GM12878 (cell line): ENCODE data around the gene PSMG3. TPM values are rescaled to one million over a fixed set of nuclear protein-coding genes. Genes with fewer than 3 reads are reported as not detected.

Source experiments
- BHLHE40 ChIP-seq, 2 experiments: fragments of 450-650 bp in 1 of 2; IDR thresholded peaks; 2 replicates each; pipeline ENCODE4 v1.6.1; 2011 to 2017; ENCODE audit warnings: low read depth in 2 of 2, borderline replicate concordance in 1 of 2, improper control_type of control experiment in 1 of 2, low read length in 1 of 2, mild to moderate bottlenecking in 1 of 2
- CBFB ChIP-seq: IDR thresholded peaks from 2 replicates; pipeline ENCODE4 v1.6.1; 2016; ENCODE audit warnings: antibody characterized with exemption, low read depth
- CREM ChIP-seq: IDR thresholded peaks from 2 replicates; pipeline ENCODE4 v1.6.1; 2014; ENCODE audit warnings: antibody characterized with exemption, low read depth
- DPF2 ChIP-seq: fragments of 450-650 bp; IDR thresholded peaks from 2 replicates; pipeline ENCODE4 v1.6.1; 2017; ENCODE audit warnings: mild to moderate bottlenecking
- EGR1 ChIP-seq, 2 experiments: IDR thresholded peaks; 1 replicate in 1 of 2; 2 replicates in 1 of 2; pipeline ENCODE4 v1.6.1; 2011 to 2012; ENCODE audit warnings: low read depth in 2 of 2, low read length in 2 of 2, borderline replicate concordance in 1 of 2, mild to moderate bottlenecking in 1 of 2, moderate library complexity in 1 of 2
- HDAC6 ChIP-seq: fragments of 200-600 bp; sonication (generic); IDR thresholded peaks from one replicate; pipeline ENCODE4 v1.8.0; 2017; ENCODE audit warnings: antibody characterized with exemption; ENCODE audit not compliant: unreplicated experiment
- MYB ChIP-seq: fragments of 150-350 bp; IDR thresholded peaks from 2 replicates; pipeline ENCODE4 v1.6.1; 2014; ENCODE audit warnings: mild to moderate bottlenecking, low read depth, low read length, borderline replicate concordance
- NBN ChIP-seq: fragments of 450-650 bp; IDR thresholded peaks from 2 replicates; pipeline ENCODE4 v1.6.1; 2016
- NR2F1 ChIP-seq: fragments of 450-650 bp; conservative IDR thresholded peaks from 2 replicates; pipeline ENCODE4 v1.6.1; 2017; ENCODE audit warnings: mild to moderate bottlenecking
- RAD51 ChIP-seq: fragments of 450-650 bp; IDR thresholded peaks from 2 replicates; pipeline ENCODE4 v1.6.1; 2016; ENCODE audit warnings: moderate library complexity, mild to moderate bottlenecking, inconsistent platforms
- RB1 ChIP-seq: fragments of 450-650 bp; formaldehyde crosslinking; IDR thresholded peaks from 2 replicates; pipeline ENCODE4 v1.6.1; 2017; ENCODE audit warnings: mild to moderate bottlenecking, borderline replicate concordance
- STAT1 ChIP-seq: fragments of 450-650 bp; conservative IDR thresholded peaks from 2 replicates; pipeline ENCODE4 v1.6.1; 2014; ENCODE audit warnings: antibody characterized with exemption, mild to moderate bottlenecking
- TBL1XR1 ChIP-seq: IDR thresholded peaks from 2 replicates; pipeline ENCODE4 v1.6.1; 2012; ENCODE audit warnings: low read depth, low read length, improper control_type of control experiment
- TCF12 ChIP-seq: IDR thresholded peaks from 2 replicates; pipeline ENCODE4 v1.6.1; 2011; ENCODE audit warnings: low read depth, mild to moderate bottlenecking, low read length
- TCF3 ChIP-seq: IDR thresholded peaks from 2 replicates; pipeline ENCODE4 v1.6.1; 2012; ENCODE audit warnings: low read depth, mild to moderate bottlenecking, low read length, borderline replicate concordance; ENCODE audit not compliant: insufficient read depth
- ZZZ3 ChIP-seq: IDR thresholded peaks from 2 replicates; pipeline ENCODE4 v1.6.1; 2011; ENCODE audit warnings: low read depth; ENCODE audit not compliant: control insufficient read depth, insufficient read length
- polyA plus RNA-seq, 11 experiments: library from polyadenylated mRNA; depleted of rRNA in 4 of 11; unstranded in 6 of 11; stranded (reverse) in 5 of 11; fragments of >200 nt; fragmentation: Nextera tagmentation in 4 of 11; fragmentation: Illumina TruSeq in 1 of 11; extraction: Ambion mirVana in 4 of 11; extraction: Trizol in 1 of 11; gene quantifications; 1 replicate in 1 of 11; 2 replicates in 10 of 11; pipeline versions ENCODE4 v1.2.1 to v1.2.3, GENCODE V29; 2011 to 2016; ENCODE audit warnings: inconsistent platforms in 2 of 11, missing spikeins in 2 of 11, low read depth in 1 of 11
- total RNA-seq, 4 experiments: library from RNA; depleted of rRNA in 3 of 4; stranded (reverse); fragments of >200 nt in 3 of 4; fragmentation: Illumina TruSeq in 1 of 4; extraction: Trizol in 1 of 4; gene quantifications; 2 replicates each; pipeline versions ENCODE4 v1.2.1 to v1.2.3, GENCODE V29; 2013 to 2021
- TF ChIP-seq, protein P1 (sequence below): fragments of 450-650 bp; formaldehyde crosslinking; IDR thresholded peaks from 2 replicates; pipeline ENCODE4 v1.5.0; 2022; ENCODE audit warnings: mild to moderate bottlenecking, missing genetic modification characterization
- TF ChIP-seq, protein P2 (sequence below): fragments of 450-650 bp; IDR thresholded peaks from 2 replicates; pipeline ENCODE4 v1.6.1; 2016; ENCODE audit warnings: mild to moderate bottlenecking
- TF ChIP-seq, protein P3 (sequence below), 3 experiments: IDR thresholded peaks in 2 of 3; conservative IDR thresholded peaks in 1 of 3; 2 replicates each; pipeline ENCODE4 v1.5.1; 2011; ENCODE audit warnings: low read depth in 3 of 3, low read length in 3 of 3, mild to moderate bottlenecking in 3 of 3, control low read depth in 2 of 3, moderate library complexity in 2 of 3, inconsistent platforms in 1 of 3, mixed read lengths in 1 of 3; ENCODE audit not compliant: control insufficient read depth in 2 of 3, insufficient read depth in 1 of 3; ENCODE audit errors: extremely low read depth in 1 of 3
- TF ChIP-seq, protein P4 (sequence below): IDR thresholded peaks from 2 replicates; pipeline ENCODE4 v1.6.1; 2011; ENCODE audit warnings: borderline replicate concordance, low read depth, mild to moderate bottlenecking, moderate library complexity, mixed read lengths, low read length; ENCODE audit not compliant: insufficient read depth; ENCODE audit errors: extremely low read length
- TF ChIP-seq, protein P5 (sequence below): IDR thresholded peaks from 2 replicates; pipeline ENCODE4 v1.6.1; 2012; ENCODE audit warnings: low read depth, low read length, improper control_type of control experiment

The PSMG3 gene
- total and polyA plus RNA-seq, 10 of the 15 experiments (the other 5 are each of a cell fraction or from before 2014, with no cell fraction given): 23.9 to 115 (median 60.6) TPM

DNA sequence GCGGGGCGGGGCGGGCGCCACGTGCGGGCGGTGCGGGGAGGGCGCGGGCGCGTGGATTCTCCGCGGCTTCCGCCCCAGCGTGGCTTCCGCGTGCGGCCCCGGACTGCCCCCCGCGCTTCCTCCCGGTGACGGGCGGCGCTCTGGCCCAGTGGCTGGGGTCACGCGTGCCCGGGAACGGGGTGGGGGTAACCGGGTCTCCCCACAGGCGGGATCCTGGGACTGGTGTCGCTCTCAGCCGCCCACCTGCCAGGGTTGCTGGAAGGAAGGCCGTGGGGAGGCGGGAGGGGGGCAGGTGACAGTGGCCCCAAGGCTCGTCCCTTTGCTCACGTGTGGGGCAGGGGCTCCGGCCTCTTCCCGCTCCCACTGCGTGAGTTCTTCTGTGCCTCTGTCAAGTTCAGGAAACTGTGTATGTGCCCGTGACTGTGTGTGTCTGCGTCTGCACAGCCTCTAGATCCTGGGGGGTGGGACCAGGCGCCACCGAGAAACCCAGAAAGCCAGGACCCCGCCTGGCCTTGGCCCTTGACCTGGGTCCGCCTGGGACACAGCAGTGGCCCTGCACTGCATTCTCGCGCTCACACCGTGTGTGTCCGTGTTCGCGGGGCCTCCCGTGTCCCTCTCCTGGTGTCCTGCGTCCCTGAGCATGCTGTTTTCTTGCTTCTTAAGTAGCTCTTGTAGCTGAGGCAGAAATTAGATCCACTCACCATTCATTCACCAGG is 38.4 kb downstream of the PSMG3 start (continued):
- TF ChIP-seq, protein P1, sequence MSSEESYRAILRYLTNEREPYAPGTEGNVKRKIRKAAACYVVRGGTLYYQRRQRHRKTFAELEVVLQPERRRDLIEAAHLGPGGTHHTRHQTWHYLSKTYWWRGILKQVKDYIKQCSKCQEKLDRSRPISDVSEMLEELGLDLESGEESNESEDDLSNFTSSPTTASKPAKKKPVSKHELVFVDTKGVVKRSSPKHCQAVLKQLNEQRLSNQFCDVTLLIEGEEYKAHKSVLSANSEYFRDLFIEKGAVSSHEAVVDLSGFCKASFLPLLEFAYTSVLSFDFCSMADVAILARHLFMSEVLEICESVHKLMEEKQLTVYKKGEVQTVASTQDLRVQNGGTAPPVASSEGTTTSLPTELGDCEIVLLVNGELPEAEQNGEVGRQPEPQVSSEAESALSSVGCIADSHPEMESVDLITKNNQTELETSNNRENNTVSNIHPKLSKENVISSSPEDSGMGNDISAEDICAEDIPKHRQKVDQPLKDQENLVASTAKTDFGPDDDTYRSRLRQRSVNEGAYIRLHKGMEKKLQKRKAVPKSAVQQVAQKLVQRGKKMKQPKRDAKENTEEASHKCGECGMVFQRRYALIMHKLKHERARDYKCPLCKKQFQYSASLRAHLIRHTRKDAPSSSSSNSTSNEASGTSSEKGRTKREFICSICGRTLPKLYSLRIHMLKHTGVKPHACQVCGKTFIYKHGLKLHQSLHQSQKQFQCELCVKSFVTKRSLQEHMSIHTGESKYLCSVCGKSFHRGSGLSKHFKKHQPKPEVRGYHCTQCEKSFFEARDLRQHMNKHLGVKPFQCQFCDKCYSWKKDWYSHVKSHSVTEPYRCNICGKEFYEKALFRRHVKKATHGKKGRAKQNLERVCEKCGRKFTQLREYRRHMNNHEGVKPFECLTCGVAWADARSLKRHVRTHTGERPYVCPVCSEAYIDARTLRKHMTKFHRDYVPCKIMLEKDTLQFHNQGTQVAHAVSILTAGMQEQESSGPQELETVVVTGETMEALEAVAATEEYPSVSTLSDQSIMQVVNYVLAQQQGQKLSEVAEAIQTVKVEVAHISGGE (CRISPR knock-in tag): no peak
- TF ChIP-seq DPF2: peak; percentile 42; the same call in 1 of the 2 replicates
- TF ChIP-seq, protein P2, sequence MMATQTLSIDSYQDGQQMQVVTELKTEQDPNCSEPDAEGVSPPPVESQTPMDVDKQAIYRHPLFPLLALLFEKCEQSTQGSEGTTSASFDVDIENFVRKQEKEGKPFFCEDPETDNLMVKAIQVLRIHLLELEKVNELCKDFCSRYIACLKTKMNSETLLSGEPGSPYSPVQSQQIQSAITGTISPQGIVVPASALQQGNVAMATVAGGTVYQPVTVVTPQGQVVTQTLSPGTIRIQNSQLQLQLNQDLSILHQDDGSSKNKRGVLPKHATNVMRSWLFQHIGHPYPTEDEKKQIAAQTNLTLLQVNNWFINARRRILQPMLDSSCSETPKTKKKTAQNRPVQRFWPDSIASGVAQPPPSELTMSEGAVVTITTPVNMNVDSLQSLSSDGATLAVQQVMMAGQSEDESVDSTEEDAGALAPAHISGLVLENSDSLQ: peak; percentile 48; the same call in 1 of the 2 replicates
- no peak for TF ChIP-seq CREM
- TF ChIP-seq STAT1: no peak
- TF ChIP-seq TCF3: no peak
- TF ChIP-seq, protein P3, sequence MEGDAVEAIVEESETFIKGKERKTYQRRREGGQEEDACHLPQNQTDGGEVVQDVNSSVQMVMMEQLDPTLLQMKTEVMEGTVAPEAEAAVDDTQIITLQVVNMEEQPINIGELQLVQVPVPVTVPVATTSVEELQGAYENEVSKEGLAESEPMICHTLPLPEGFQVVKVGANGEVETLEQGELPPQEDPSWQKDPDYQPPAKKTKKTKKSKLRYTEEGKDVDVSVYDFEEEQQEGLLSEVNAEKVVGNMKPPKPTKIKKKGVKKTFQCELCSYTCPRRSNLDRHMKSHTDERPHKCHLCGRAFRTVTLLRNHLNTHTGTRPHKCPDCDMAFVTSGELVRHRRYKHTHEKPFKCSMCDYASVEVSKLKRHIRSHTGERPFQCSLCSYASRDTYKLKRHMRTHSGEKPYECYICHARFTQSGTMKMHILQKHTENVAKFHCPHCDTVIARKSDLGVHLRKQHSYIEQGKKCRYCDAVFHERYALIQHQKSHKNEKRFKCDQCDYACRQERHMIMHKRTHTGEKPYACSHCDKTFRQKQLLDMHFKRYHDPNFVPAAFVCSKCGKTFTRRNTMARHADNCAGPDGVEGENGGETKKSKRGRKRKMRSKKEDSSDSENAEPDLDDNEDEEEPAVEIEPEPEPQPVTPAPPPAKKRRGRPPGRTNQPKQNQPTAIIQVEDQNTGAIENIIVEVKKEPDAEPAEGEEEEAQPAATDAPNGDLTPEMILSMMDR (IDR thresholded peaks at IDR 0.05 in 2 of 3, conservative IDR thresholded peaks at IDR 0.05 in 1 of 3; ENCODE audit: control insufficient read depth in 2 of 3, extremely low read depth in 1 of 3, insufficient read depth in 1 of 3, low read depth in 3 of 3, low read length in 3 of 3): no peak
- no peak for TF ChIP-seq ZZZ3
- TF ChIP-seq, protein P4, sequence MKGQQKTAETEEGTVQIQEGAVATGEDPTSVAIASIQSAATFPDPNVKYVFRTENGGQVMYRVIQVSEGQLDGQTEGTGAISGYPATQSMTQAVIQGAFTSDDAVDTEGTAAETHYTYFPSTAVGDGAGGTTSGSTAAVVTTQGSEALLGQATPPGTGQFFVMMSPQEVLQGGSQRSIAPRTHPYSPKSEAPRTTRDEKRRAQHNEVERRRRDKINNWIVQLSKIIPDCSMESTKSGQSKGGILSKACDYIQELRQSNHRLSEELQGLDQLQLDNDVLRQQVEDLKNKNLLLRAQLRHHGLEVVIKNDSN: no peak
- TF ChIP-seq HDAC6: no peak
- no peak for TF ChIP-seq EGR1 (IDR thresholded peaks at IDR 0.05; ENCODE audit: borderline replicate concordance in 1 of 2, low read depth in 2 of 2, low read length in 2 of 2)
- TF ChIP-seq NBN: 0 out of 2 replicates have a peak, but pooled peaks have one; percentile 32
- TF ChIP-seq MYB: no peak
- TF ChIP-seq TCF12: no peak
- TF ChIP-seq RB1: no peak
- no peak for TF ChIP-seq CBFB
- TF ChIP-seq BHLHE40 (IDR thresholded peaks at IDR 0.05; ENCODE audit: borderline replicate concordance in 1 of 2, low read depth in 2 of 2, low read length in 1 of 2): peak in 1 of 2 experiments; percentile 88; a peak in 3 of 4 replicates
- TF ChIP-seq, protein P5, sequence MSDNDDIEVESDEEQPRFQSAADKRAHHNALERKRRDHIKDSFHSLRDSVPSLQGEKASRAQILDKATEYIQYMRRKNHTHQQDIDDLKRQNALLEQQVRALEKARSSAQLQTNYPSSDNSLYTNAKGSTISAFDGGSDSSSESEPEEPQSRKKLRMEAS: no peak
- TF ChIP-seq RAD51: no peak
- peak; percentile 52; the same call in 1 of the 2 replicates for TF ChIP-seq NR2F1
- no peak for TF ChIP-seq TBL1XR1
